Osteocyte (in vitro differentiated cells): ENCODE data around the gene SMAD5. TPM values are rescaled to one million over a fixed set of nuclear protein-coding genes. Genes with fewer than 3 reads are reported as not detected.

Experiments used
- DNase-seq: peaks from one replicate; pipeline ENCODE4 v3.0.0; 2021; ENCODE audit warnings: mixed read lengths; ENCODE audit not compliant: unreplicated experiment; ENCODE audit errors: extremely low spot score
- H3K27ac Mint-ChIP-seq: one replicate; pipeline ENCODE4 v1.8.0; 2021; ENCODE audit warnings: mild to moderate bottlenecking, mixed read lengths; ENCODE audit not compliant: unreplicated experiment
- H3K27me3 Mint-ChIP-seq: one replicate; pipeline ENCODE4 v1.8.0; 2021; ENCODE audit warnings: mixed read lengths; ENCODE audit not compliant: unreplicated experiment
- H3K36me3 Mint-ChIP-seq: one replicate; pipeline ENCODE4 v1.8.0; 2021; ENCODE audit warnings: mixed read lengths; ENCODE audit not compliant: unreplicated experiment
- H3K4me1 Mint-ChIP-seq: one replicate; pipeline ENCODE4 v1.8.0; 2021; ENCODE audit warnings: mixed read lengths; ENCODE audit not compliant: unreplicated experiment
- H3K4me3 Mint-ChIP-seq: one replicate; pipeline ENCODE4 v1.8.0; 2021; ENCODE audit warnings: mild to moderate bottlenecking, moderate library complexity, mixed read lengths; ENCODE audit not compliant: unreplicated experiment
- H3K9me3 Mint-ChIP-seq: one replicate; pipeline ENCODE4 v1.8.0; 2021; ENCODE audit warnings: mixed read lengths; ENCODE audit not compliant: unreplicated experiment
- total RNA-seq: library from RNA; stranded (reverse); gene quantifications from 2 replicates; pipeline ENCODE4 v1.2.1, GENCODE V29; 2021
- TF ChIP-seq, protein P1 (sequence below): fragments of 200-600 bp; sonication (generic); IDR thresholded peaks from 2 replicates; pipeline ENCODE4 v1.5.0; 2021; ENCODE audit warnings: antibody characterized with exemption, mild to moderate bottlenecking, moderate library complexity

The SMAD5 gene
- total RNA-seq, 1 donor from 2014 or later: 62.7 TPM

DNA sequence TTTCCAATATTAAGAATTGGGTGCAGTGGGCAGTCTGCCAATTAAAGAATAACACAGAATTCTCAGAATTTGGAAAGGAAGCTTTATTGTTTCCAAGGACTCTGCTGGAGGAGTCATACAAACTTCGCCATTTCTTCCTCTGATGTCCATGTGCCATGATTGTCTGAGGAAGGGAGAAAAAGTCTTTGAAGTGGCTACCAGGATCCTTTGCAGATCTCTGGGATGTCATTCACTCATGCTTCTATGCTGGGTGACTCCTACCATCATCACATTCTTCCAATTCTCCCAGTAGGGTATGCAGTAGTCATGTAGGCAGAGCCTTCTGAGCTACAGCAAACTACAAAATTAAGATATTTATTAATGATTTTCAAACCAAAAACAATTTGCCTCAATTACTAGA lies 3.2 kb upstream of the SMAD5 start:
- H3K9me3 Mint-ChIP-seq: no peaks in the 10 kb centered on the region
- H3K4me1 Mint-ChIP-seq: peaks cover 13% of the 10 kb centered on the region
- TF ChIP-seq, protein P1, sequence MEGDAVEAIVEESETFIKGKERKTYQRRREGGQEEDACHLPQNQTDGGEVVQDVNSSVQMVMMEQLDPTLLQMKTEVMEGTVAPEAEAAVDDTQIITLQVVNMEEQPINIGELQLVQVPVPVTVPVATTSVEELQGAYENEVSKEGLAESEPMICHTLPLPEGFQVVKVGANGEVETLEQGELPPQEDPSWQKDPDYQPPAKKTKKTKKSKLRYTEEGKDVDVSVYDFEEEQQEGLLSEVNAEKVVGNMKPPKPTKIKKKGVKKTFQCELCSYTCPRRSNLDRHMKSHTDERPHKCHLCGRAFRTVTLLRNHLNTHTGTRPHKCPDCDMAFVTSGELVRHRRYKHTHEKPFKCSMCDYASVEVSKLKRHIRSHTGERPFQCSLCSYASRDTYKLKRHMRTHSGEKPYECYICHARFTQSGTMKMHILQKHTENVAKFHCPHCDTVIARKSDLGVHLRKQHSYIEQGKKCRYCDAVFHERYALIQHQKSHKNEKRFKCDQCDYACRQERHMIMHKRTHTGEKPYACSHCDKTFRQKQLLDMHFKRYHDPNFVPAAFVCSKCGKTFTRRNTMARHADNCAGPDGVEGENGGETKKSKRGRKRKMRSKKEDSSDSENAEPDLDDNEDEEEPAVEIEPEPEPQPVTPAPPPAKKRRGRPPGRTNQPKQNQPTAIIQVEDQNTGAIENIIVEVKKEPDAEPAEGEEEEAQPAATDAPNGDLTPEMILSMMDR: no peak
- no peak for DNase-seq
- H3K36me3 Mint-ChIP-seq: no peaks in the 10 kb centered on the region
- H3K4me3 Mint-ChIP-seq: no peak overlapping the region
- no peak overlapping the region for H3K27ac Mint-ChIP-seq
- H3K27me3 Mint-ChIP-seq: peaks cover 46% of the 10 kb centered on the region

DNA sequence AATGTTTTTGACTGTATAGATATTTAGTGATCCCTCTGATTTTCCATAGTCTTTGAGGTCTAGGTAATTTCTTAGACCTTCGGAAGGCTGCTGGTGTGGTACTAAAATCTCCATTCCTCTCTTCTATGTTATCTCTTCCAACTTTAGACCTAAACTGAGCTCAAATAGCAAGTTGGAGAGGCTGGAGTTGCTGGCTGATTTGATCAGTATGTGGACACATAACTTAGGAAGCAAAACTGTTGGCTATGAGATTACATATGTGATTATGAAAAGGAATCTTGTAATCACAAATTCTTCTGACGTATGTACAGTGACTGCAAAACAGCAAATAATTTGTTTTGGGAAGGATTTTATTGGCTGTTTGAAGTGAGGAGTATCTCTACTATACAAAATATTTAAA lies 2.1 kb upstream of the SMAD5 start:
- peaks cover 23% of the 10 kb centered on the region for H3K4me1 Mint-ChIP-seq
- no peak overlapping the region for H3K4me3 Mint-ChIP-seq
- H3K27ac Mint-ChIP-seq: no peak overlapping the region

DNA sequence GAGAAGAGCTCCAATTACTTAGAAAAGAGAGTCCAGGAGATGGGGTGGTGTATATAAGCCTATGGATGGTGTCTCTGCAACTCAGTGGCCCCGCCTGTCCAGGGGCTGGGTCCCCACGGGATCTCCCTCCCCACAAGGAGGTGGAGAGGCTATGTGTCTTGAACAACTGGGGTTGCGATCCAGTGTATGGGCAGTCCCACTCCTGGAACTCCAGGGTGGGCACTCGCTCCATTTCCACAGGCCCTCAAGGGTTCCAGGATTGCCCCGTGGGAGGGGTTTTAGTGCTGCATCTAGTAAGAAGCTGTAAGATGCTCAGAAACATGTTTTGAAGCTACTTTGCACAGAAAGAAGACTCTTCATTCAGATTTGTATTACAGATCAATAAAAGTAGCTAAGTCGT lies 558 bp upstream of the SMAD5 start:
- Mint-ChIP-seq H3K9me3 (no peaks in the 10 kb centered on the region), H3K36me3 (peaks cover 2% of the 10 kb centered on the region), H3K4me3 (peak overlapping the region; percentile 81), H3K4me1 (peaks cover 29% of the 10 kb centered on the region), H3K27ac (peak overlapping the region; percentile 95), H3K27me3 (peaks cover 31% of the 10 kb centered on the region)
- TF ChIP-seq, protein P1: no peak
- no peak for DNase-seq

More for the DNA sequence above, 2.1 kb upstream of the SMAD5 start:
- no peak for DNase-seq
- Mint-ChIP-seq H3K9me3 (no peaks in the 10 kb centered on the region), H3K36me3 (no peaks in the 10 kb centered on the region), H3K27me3 (peaks cover 41% of the 10 kb centered on the region)
- TF ChIP-seq, protein P1: no peak

DNA sequence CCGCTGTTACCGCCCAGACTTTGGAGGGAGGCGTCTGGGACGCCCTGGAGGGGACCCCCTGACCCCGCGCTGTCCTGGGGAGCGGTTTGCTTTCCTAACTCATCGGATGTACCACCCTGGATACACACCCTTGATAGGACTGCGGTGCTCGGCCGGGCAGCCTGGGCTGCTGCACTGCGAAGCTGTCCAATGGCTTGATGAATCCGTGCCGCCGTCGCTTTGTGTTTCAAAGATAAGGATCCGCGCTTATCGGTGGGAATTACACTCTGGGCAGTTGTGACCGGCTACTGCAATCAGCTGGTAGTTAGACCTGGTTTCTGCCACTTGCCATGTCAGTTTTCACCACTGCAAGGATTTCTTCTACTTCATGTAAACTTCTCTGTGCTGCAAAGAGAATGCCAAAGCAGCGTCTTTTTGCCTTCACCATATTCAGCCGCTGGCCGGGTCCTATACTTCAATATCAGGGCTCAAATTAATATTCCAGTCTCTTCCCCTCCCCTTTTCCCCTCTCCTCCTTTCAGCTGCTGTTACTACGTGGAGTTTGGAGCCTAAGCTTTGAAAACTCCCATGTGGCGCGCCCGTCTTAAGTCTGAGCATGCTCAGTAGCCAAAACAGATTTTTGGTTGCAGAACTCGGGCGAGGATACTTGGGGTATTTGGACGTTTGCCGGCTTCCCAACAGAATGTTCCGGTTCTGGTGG lies 727 bp downstream of the SMAD5 start:
- peak overlapping the region; percentile 91 for H3K27ac Mint-ChIP-seq
- TF ChIP-seq, protein P1: no peak
- DNase-seq: no peak
- H3K9me3 Mint-ChIP-seq: no peaks in the 10 kb centered on the region
- H3K4me1 Mint-ChIP-seq: peaks cover 41% of the 10 kb centered on the region
- peaks cover 21% of the 10 kb centered on the region for H3K27me3 Mint-ChIP-seq
- peak overlapping the region; percentile 92 for H3K4me3 Mint-ChIP-seq
- H3K36me3 Mint-ChIP-seq: peaks cover 2% of the 10 kb centered on the region

DNA sequence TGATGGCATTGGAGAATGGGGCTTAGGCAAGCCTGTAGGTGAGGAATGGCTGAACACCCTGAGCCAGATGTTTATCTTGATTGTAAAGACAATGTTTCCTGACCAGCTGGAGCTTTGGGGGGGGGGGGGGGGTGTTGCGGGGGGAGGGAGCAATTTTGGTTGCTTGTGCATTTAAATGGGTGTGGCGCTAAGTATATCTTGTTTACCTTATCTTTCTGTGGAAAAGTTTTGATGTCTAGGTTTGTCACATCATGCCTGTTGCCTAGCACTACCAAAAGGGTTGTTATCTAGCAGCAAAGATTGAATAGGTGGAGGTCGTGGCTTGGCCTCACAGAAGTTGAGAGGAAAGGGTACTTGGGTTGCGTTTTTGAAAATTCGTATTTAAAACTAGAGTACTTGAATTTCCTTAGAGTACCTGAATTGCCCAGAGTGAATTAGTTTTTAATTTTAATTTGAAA lies 1.3 kb downstream of the SMAD5 start:
- Mint-ChIP-seq H3K4me1 (peaks cover 44% of the 10 kb centered on the region), H3K4me3 (peak overlapping the region; percentile 92), H3K27me3 (peaks cover 17% of the 10 kb centered on the region), H3K27ac (peak overlapping the region; percentile 91), H3K36me3 (peaks cover 2% of the 10 kb centered on the region), H3K9me3 (no peaks in the 10 kb centered on the region)
- TF ChIP-seq, protein P1: no peak
- DNase-seq: no peak
